Progenitor cell of endocrine pancreas (in vitro differentiated cells): ENCODE results near the gene PANK2. TPM values are rescaled to one million over a fixed set of nuclear protein-coding genes. Genes with fewer than 3 reads are reported as not detected.
A peak's percentile ranks its signal among the peaks of the same experiment; 100 is the strongest.
"Not testable (repeated sequence)": the region's sequence is repeated elsewhere in the genome, so short reads cannot be mapped to it uniquely, and the experiment has no call there.

Experiments used
- DNase-seq: peaks from one replicate; pipeline ENCODE4 v3.0.0; 2021; ENCODE audit warnings: low spot score; ENCODE audit not compliant: unreplicated experiment
- H3K27ac Mint-ChIP-seq: 2 replicates; pipeline ENCODE4 v1.8.0; 2021; ENCODE audit warnings: mild to moderate bottlenecking, moderate library complexity, mixed read lengths
- H3K27me3 Mint-ChIP-seq: 2 replicates; pipeline ENCODE4 v1.8.0; 2021; ENCODE audit warnings: mixed read lengths
- H3K36me3 Mint-ChIP-seq: 2 replicates; pipeline ENCODE4 v1.8.0; 2022; ENCODE audit warnings: mixed read lengths; ENCODE audit not compliant: insufficient read depth
- H3K4me1 Mint-ChIP-seq: 2 replicates; pipeline ENCODE4 v1.8.0; 2021; ENCODE audit warnings: low read depth, mixed read lengths
- H3K4me3 Mint-ChIP-seq: 2 replicates; pipeline ENCODE4 v1.8.0; 2021; ENCODE audit warnings: low read depth, mild to moderate bottlenecking, moderate library complexity, mixed read lengths
- H3K9me3 Mint-ChIP-seq: 2 replicates; pipeline ENCODE4 v1.8.0; 2021; ENCODE audit warnings: low read depth, mixed read lengths
- CTCF ChIP-seq: fragments of 200-600 bp; sonication (generic); IDR thresholded peaks from one replicate; pipeline ENCODE4 v1.5.0; 2021; ENCODE audit warnings: antibody characterized with exemption, mild to moderate bottlenecking; ENCODE audit not compliant: unreplicated experiment
- total RNA-seq: library from RNA; stranded (reverse); gene quantifications from 2 replicates; pipeline ENCODE4 v1.2.1, GENCODE V29; 2021

Gene PANK2
- total RNA-seq, 1 donor from 2014 or later = 53.8 TPM

- Mint-ChIP-seq H3K27me3 (no peaks in the 10 kb centered on the region), H3K9me3 (no peaks in the 10 kb centered on the region), H3K4me3 (no peak overlapping the region), H3K4me1 (no peaks in the 10 kb centered on the region), H3K27ac (no peak overlapping the region), H3K36me3 (peaks cover 13% of the 10 kb centered on the region)
- no peak for DNase-seq
- TF ChIP-seq CTCF = no peak
These were observed 45.4 kb downstream of the PANK2 start for GRCh38 chr20:3934624-3935023.

- no peak overlapping the region for H3K27ac Mint-ChIP-seq
- H3K9me3 Mint-ChIP-seq = no peaks in the 10 kb centered on the region
- H3K4me3 Mint-ChIP-seq = no peak overlapping the region
- no peaks in the 10 kb centered on the region for H3K27me3 Mint-ChIP-seq
- no peak for TF ChIP-seq CTCF
- DNase-seq = no peak
- H3K36me3 Mint-ChIP-seq = peaks cover 13% of the 10 kb centered on the region
- H3K4me1 Mint-ChIP-seq = no peaks in the 10 kb centered on the region
These were observed 46.2 kb downstream of the PANK2 start for GRCh38 chr20:3935295-3935955.

- peaks cover 16% of the 10 kb centered on the region for H3K36me3 Mint-ChIP-seq
- no peaks in the 10 kb centered on the region for H3K27me3 Mint-ChIP-seq
These were observed 46.8 kb downstream of the PANK2 start for GRCh38 chr20:3935956-3936340.

GRCh38 chr20:3937618-3938017, 48.4 kb downstream of the PANK2 start:
- Mint-ChIP-seq H3K9me3 (no peaks in the 10 kb centered on the region), H3K4me1 (no peaks in the 10 kb centered on the region), H3K27ac (no peak overlapping the region), H3K27me3 (no peaks in the 10 kb centered on the region), H3K36me3 (peaks cover 22% of the 10 kb centered on the region), H3K4me3 (no peak overlapping the region)
- no peak for DNase-seq
- no peak for TF ChIP-seq CTCF

More at GRCh38 chr20:3935956-3936340, 46.8 kb downstream of the PANK2 start:
- no peak overlapping the region for H3K27ac Mint-ChIP-seq
- no peak for TF ChIP-seq CTCF
- no peak for DNase-seq
- H3K4me1 Mint-ChIP-seq = no peaks in the 10 kb centered on the region
- no peak overlapping the region for H3K4me3 Mint-ChIP-seq
- no peaks in the 10 kb centered on the region for H3K9me3 Mint-ChIP-seq

GRCh38 chr20:3940905-3941304, 51.7 kb downstream of the PANK2 start:
- no peaks in the 10 kb centered on the region for H3K4me1 Mint-ChIP-seq
- TF ChIP-seq CTCF = no peak
- H3K4me3 Mint-ChIP-seq = no peak overlapping the region
- H3K9me3 Mint-ChIP-seq = no peaks in the 10 kb centered on the region
- no peak overlapping the region for H3K27ac Mint-ChIP-seq
- no peak for DNase-seq
- peaks cover 24% of the 10 kb centered on the region for H3K36me3 Mint-ChIP-seq
- no peaks in the 10 kb centered on the region for H3K27me3 Mint-ChIP-seq

DNA sequence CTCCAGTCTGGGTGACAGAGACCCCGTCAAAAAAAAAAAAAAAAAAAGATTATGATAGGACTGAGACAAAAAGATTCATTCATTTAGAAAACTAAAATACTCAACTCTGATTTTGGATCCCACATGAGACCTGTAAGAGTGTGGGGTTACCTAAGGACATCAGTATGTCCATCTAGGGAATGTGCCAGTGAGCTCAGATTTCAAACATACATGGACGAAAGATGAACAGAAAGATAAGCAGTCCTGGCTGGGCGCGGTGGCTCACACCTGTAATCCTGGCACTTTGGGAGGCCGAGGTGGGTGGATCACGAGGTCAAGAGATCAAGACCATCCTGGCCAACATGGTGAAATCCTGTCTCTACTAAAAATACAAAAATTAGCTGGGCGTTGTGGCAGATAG, 57.5 kb downstream of the PANK2 start:
- DNase-seq, H3K27me3 Mint-ChIP-seq, H3K4me3 Mint-ChIP-seq, H3K4me1 Mint-ChIP-seq, H3K36me3 Mint-ChIP-seq, H3K9me3 Mint-ChIP-seq: not testable (repeated sequence)
- H3K27ac Mint-ChIP-seq = peak overlapping the region; percentile 52
